Right cardiac atrium (tissue), 5 donors: ENCODE data around the gene RIPPLY3. TPM values are rescaled to one million over a fixed set of nuclear protein-coding genes. Genes with fewer than 3 reads are reported as not detected.
A peak's percentile ranks its signal among the peaks of the same experiment; 100 is the strongest.
"Not testable (repeated sequence)": the region's sequence is repeated elsewhere in the genome, so short reads cannot be mapped to it uniquely, and the experiment has no call there.

Experiments used
- ATAC-seq, 2 donors: fragments of 200-7000 bp; cut with Tn5 transposase; one replicate each; pipeline versions ENCODE4 v1.8.0 to v1.9.1; 2020; ENCODE audit warnings: moderate library complexity in 2 of 2, mild to moderate bottlenecking in 1 of 2
- DNase-seq, 3 donors: peaks; one replicate each; pipeline ENCODE4 v3.0.0-alpha.2; 2020
- H3K27ac ChIP-seq: one replicate; pipeline ENCODE4 v1.5.1; 2013; ENCODE audit warnings: mild to moderate bottlenecking, low read length, control low read depth, moderate library complexity
- H3K27me3 ChIP-seq: one replicate; pipeline ENCODE4 v1.6.1; 2013; ENCODE audit not compliant: control insufficient read depth, insufficient read depth
- H3K4me1 ChIP-seq: one replicate; pipeline ENCODE4 v1.6.1; 2013; ENCODE audit warnings: low read length; ENCODE audit not compliant: control insufficient read depth, insufficient read depth
- H3K4me3 ChIP-seq: one replicate; pipeline ENCODE4 v1.5.1; 2013; ENCODE audit warnings: low read length, control low read depth
- H3K9me3 ChIP-seq: one replicate; pipeline ENCODE4 v1.6.1; 2013; ENCODE audit warnings: low read length; ENCODE audit not compliant: control insufficient read depth
- WGBS: extraction: QIAGEN DNeasy Blood & Tissue Kit; methylation state at CpG from one replicate; pipeline ENCODE4 v1.1.7; 2013; 5-methylcytosine and 5-hydroxymethylcytosine counted together
- intact Hi-C, 4 donors: fragments of 100-400 bp; cut with DNase I; formaldehyde crosslinking; loops; one replicate each; pipeline versions ENCODE4 v1.11.0 to v1.14.0; 2022 to 2023
- polyA plus RNA-seq: library from polyadenylated mRNA; stranded (reverse); fragments of 200-250 nt; gene quantifications from one replicate; pipeline ENCODE4 v1.2.3, GENCODE V29; 2013
- total RNA-seq, 4 donors: library from RNA; stranded (reverse); fragmentation: NEBNext Ultra II Directional; extraction: Animal tissue kit (Norgen Biotek cat#: 25700); gene quantifications; one replicate each; pipeline ENCODE4 v1.2.1, GENCODE V29; 2021
- donor health status: healthy with polysubstance abuse.
- donor health status: DM: no; HTN: yes; CAD: no.
- donor health status: DM: no; HTN: no; CAD: no.
- donor health status: DM: no; HTN: yes; CAD: no; lungs with severe emphysema.
- donor health status: DM: yes; HTN: yes; CAD: no.

RIPPLY3 gene
- total and polyA plus RNA-seq, 5 donors = not detected

DNA sequence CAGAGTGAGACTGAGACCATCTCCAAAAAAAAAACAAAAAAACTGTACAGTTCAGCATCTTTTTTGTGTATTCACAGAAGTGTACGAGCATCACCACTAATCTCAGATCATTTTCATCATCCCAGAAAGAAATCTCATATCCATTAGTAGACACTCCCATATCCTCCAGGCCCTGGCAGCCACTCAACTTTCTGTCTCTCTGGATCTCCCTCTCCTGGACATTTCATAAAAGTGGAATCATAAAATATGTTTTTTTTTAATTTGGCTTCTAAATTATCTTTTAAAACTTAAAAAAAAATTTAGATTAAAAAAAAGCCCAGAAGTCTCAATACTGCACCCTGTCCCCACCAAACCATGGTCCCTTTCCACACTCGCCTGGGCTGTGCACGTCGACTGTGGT, 22.1 kb downstream of the RIPPLY3 start:
- no peaks in the 10 kb centered on the region for H3K4me1 ChIP-seq
- DNase-seq (no peak), ATAC-seq (no peak)
- H3K9me3 ChIP-seq = no peaks in the 10 kb centered on the region
- H3K4me3 ChIP-seq = no peak overlapping the region
- no peaks in the 10 kb centered on the region for H3K27me3 ChIP-seq
- no peak overlapping the region for H3K27ac ChIP-seq
- WGBS = 76% methylated on average over 4 of the region's 4 CpGs
- intact Hi-C loops = no loop called here

DNA sequence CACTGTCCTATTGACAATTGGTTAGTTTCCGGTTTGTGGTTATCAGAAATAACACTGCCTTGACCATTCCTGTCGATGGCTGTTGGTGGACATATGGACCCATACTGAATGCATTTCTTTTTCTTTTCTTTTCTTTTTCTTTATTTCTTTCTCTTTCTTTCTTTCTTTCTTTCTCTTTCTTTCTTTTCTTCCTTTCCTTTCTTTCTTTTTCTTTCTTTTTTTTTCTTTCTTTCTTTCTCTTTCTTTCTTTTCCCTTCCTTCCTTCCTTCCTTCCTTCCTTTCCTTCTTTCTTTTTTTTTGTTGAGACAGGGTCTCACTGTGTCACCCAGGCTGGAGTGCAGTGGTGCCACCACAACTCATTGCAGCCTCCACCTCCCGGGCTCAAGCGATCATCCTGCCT, 24.4 kb downstream of the RIPPLY3 start:
- H3K27me3 ChIP-seq = no peaks in the 10 kb centered on the region

DNA sequence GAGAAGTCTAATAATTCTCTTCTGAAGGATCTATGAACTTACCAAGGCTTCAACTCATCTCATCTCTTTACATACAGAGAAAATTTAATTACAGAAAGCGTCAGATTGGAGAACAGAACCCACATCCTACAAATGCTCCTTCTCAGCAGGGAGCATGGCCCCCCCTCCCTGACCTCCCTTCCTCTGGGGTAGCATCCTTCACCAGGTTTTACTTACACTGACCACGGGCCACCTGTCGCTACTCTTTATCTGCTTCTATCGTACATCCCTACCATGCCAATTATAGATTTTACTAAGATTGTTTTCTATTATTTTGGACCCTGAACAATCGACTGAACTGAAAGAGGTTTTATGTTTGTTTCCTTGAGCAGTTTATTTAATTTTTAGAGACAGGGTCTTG, 25.8 kb downstream of the RIPPLY3 start:
- Histone ChIP-seq H3K4me1 (no peaks in the 10 kb centered on the region), H3K4me3 (no peak overlapping the region), H3K27me3 (no peaks in the 10 kb centered on the region), H3K9me3 (no peaks in the 10 kb centered on the region), H3K27ac (no peak overlapping the region)
- intact Hi-C loops = no loop called here
- DNase-seq (no peak), ATAC-seq (no peak)
- 84% methylated on average over 5 of the region's 5 CpGs for WGBS

More for the DNA sequence above, 24.4 kb downstream of the RIPPLY3 start:
- intact Hi-C loops = no loop called here
- Histone ChIP-seq H3K4me3 (no peak overlapping the region), H3K9me3 (no peaks in the 10 kb centered on the region), H3K4me1 (no peaks in the 10 kb centered on the region), H3K27ac (no peak overlapping the region)
- WGBS = 94% methylated on average over 4 of the region's 4 CpGs
- ATAC-seq (no peak), DNase-seq (no peak)

DNA sequence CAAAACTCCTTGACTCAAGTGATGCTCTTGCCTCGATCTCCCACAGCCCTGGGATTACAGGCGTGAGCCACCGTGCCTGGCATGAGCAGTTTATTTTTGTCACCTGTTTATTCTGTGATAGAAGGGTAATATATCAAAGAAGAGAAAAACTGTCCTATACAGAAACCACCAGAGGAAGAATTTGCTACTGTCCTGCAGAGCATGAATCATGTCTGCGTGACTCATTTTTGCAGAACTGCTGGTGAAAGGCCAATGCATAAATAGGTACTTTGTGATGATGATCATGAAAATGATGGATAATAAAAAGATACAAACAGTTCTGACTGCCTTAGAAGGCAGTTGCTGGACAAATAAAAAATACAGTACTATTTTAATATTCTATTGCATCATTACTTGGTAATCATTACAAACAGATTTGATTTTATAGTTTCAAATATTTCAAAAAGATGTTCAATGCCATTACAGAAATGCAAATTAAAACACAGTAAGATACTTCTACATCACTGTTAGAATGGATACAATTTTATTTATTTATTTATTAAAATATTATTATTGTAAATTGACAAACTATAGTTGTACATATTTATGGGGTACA, 26.5 kb downstream of the RIPPLY3 start:
- H3K9me3 ChIP-seq = no peaks in the 10 kb centered on the region
- H3K4me3 ChIP-seq = no peak overlapping the region
- intact Hi-C loops = no loop called here
- no peaks in the 10 kb centered on the region for H3K4me1 ChIP-seq
- no peak for DNase-seq
- no peaks in the 10 kb centered on the region for H3K27me3 ChIP-seq
- WGBS = 76% methylated on average over 4 of the region's 4 CpGs
- H3K27ac ChIP-seq = no peak overlapping the region
- ATAC-seq = no peak

DNA sequence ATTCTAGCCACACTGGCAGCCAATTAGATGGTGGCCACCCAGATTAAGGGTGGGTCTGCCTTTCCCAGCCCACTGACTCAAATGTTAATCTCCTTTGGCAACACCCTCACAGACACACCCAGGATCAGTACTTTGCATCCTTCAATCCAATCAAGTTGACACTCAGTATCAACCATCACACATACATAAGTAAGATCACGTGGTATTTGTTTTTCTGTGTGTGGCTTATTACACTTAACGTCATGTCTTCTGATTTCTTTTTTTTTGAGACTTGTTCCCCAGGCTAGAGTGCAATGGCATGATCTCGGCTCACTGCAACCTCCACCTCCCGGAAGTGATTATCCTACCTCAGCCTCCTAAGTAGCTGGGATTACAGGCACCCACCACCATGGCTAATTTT, 27.9 kb downstream of the RIPPLY3 start:
- H3K9me3 ChIP-seq, H3K4me1 ChIP-seq, H3K27me3 ChIP-seq, ATAC-seq, H3K27ac ChIP-seq, intact Hi-C loops, H3K4me3 ChIP-seq, DNase-seq: not testable (repeated sequence)
- 82% methylated on average over 4 of the region's 4 CpGs for WGBS

DNA sequence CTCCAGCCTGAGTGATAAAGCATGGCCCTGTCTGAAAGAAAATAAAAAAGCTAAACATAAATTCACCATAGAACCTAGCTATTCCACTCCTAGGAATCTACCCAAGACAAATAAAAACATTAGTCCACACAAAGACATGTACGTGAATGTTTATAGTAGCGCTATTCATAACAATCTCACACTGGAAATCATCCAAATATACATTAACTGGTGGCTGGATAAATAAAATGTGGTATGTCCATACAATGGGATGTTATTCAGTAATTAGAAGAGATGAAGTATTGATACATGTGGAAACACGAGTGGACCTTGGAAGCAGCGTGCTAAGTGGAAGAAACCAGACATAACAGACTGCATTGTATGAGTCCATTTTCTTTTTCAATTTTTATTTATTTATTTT, 29.7 kb downstream of the RIPPLY3 start:
- ATAC-seq (no peak), DNase-seq (no peak)
- WGBS = 81% methylated on average over 4 of the region's 4 CpGs
- intact Hi-C loops = no loop called here
- Histone ChIP-seq H3K27me3 (no peaks in the 10 kb centered on the region), H3K9me3 (no peaks in the 10 kb centered on the region), H3K4me3 (no peak overlapping the region), H3K4me1 (no peaks in the 10 kb centered on the region), H3K27ac (no peak overlapping the region)

DNA sequence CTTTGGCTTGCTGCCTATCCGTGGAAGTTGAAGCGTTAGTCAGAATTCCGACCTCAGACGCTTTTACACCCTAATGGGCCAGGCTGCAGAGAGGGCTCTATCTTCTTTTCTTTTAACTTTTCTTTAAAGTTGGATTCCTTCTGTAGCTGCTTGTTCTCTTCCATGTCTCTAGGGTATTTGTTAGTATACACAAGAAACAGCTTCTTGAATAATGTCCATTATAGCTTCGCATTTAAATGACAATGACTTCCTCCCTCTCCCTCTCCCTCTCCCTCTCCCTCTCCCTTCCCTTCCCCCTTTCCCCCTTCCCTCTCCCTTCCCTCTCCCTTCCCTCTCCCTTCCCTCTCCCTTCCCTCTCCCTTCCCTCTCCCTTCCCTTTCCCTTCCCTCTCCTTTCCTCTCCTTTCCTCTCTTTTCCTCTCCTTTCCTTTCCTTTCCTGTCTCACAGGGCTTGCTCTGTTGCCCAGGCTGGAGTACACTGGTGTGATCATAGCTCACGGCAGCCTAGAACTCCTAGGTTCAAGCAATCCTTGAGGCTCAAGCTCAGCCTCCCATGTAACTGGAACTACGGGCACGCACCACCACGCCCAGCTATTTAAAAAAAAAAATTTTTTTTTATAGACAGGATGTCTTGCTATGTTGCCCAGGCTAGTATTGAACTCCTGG, 33.0 kb downstream of the RIPPLY3 start:
- intact Hi-C loops = no loop called here
- Histone ChIP-seq H3K4me3 (no peak overlapping the region), H3K9me3 (no peaks in the 10 kb centered on the region), H3K27ac (no peak overlapping the region), H3K4me1 (no peaks in the 10 kb centered on the region), H3K27me3 (no peaks in the 10 kb centered on the region)
- WGBS = 56% methylated on average over 9 of the region's 9 CpGs
- ATAC-seq (no peak), DNase-seq (no peak)

DNA sequence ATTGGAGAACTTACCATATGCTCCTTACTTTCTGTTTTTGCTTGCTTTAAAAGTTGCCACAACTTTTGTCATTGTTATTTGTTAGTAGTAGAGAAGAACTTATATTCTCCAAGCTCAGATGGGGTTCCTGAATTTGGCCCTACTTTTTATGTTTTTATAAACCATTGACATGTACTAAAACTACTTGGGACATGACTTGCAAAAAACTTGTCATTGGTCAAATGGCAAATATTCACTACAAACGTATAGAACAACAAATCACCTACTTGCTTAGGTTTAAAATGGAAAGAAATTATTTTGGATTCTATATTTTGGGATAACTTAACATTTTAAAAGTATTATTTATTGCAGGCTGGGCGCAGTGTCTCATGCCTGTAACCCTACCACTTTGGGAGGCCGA, 33.7 kb downstream of the RIPPLY3 start:
- DNase-seq (no peak), ATAC-seq (no peak)
- no peaks in the 10 kb centered on the region for H3K9me3 ChIP-seq
- H3K4me1 ChIP-seq = no peaks in the 10 kb centered on the region
- intact Hi-C loops = no loop called here
- no peaks in the 10 kb centered on the region for H3K27me3 ChIP-seq
- no peak overlapping the region for H3K27ac ChIP-seq
- WGBS = 88% methylated on average over 3 of the region's 3 CpGs
- H3K4me3 ChIP-seq = no peak overlapping the region

DNA sequence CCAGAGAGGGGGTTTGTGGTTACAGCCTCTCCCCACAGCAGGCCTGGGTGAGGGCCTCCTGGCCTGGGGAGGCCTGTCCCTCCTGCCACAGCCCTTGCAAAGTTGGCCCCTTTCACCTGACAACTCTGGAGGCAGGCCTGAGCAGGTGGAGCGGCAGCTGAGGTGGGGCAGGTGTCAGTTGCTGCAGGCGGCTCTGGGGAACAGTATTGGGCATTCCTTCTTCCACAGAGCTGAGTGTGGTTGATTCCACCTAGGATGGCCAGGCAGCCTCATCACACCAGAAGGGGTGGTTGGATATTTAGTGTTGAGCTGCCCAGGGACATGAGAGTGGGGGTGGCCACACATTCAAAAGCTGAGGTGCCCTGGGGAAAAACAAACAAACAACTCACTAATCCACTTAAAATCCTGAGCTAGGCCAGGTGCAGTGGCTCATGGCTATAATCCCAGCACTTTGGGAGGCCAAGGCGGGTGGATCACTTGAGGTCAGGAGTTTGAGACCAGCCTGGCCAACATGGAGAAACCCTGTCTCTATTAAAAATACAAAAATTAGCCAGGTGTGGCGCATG, 35.3 kb downstream of the RIPPLY3 start:
- H3K4me3 ChIP-seq = no peak overlapping the region
- no peak overlapping the region for H3K27ac ChIP-seq
- no peaks in the 10 kb centered on the region for H3K4me1 ChIP-seq
- H3K9me3 ChIP-seq = no peaks in the 10 kb centered on the region
- ATAC-seq (no peak), DNase-seq (no peak)
- no peaks in the 10 kb centered on the region for H3K27me3 ChIP-seq
- intact Hi-C loops = no loop called here
- WGBS = 96% methylated on average over 4 of the region's 4 CpGs

DNA sequence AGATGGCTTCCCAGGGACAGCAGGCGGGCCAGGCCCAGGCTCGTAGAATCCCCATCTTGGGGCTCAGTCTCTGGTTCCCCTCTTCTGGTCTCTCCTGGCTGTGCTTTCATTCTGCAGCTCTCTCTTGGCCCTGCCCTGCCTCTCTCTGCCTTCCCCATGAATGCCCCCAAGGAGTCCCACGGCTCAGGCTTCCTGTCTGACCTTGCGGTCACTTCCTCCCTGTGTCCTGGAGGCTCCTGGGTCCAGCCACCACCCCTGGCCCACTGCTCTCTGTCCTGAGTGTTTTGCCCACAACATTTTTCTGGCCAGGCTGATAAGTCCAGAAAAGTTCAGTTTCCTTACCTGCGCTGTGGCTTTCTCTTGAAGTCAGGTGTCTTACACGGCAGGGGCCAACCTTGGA, 37.3 kb downstream of the RIPPLY3 start:
- WGBS = 83% methylated on average over 6 of the region's 6 CpGs
- Histone ChIP-seq H3K9me3 (no peaks in the 10 kb centered on the region), H3K27me3 (no peaks in the 10 kb centered on the region), H3K4me1 (no peaks in the 10 kb centered on the region), H3K27ac (no peak overlapping the region), H3K4me3 (no peak overlapping the region)
- DNase-seq (no peak), ATAC-seq (peak; percentile 36 to 37)
- intact Hi-C loops = no loop called here

DNA sequence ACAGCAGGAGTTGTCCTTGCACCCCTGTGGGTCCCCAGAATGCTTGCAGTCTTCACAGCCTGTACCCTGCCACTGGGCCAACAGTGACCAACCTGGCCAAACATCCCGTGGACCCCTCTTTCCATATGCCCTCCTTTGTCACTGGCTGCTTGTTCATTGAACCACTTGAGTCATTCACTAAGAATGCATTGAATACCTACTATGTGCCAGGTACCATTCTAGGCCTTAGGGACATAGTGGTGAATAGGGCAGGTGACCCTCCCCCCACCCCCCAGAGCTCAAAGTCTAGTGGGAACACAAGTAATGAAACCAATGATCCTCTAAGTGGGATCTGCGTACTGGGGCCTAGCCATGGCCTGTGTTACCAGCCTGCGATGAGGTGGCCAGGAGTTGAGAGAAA, 38.1 kb downstream of the RIPPLY3 start:
- Histone ChIP-seq H3K27me3 (no peaks in the 10 kb centered on the region), H3K4me1 (no peaks in the 10 kb centered on the region), H3K4me3 (no peak overlapping the region), H3K27ac (no peak overlapping the region), H3K9me3 (no peaks in the 10 kb centered on the region)
- WGBS = 98% methylated on average over 3 of the region's 3 CpGs
- intact Hi-C loops = no loop called here
- DNase-seq (no peak), ATAC-seq (no peak)
